Measurements from ENCODE around the gene FCN3. TPM values are rescaled to one million over a fixed set of nuclear protein-coding genes. Genes with fewer than 3 reads are reported as not detected.

The FCN3 gene
- total and polyA plus RNA-seq, 2 donors from 2014 or later: 7.9 to 240 TPM

DNA sequence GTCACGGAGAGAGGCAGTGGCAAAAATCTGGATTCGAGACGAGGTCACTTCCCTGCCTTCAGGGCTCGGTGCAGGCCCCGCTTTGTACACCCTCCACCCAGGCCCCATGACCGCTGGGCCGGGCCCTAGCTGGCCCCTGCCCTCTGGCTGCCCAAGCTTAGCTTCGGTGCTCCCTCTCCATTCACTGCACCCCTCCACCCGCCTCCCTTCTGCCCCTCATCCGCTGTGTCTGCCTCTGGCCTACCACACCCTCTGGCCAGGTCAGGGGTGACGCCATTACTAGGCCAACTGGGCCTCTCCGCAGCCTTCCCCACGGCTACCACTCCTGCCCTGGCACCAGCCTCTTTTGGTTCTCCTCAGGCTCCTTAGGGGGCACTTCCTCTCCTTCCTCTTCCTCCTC, 9.0 kb upstream of the FCN3 start:
- Histone ChIP-seq H3K27me3 (ENCODE audit: control insufficient read depth, insufficient read depth, low read length) (no peaks in the 10 kb centered on the region), H3K27ac (ENCODE audit: low read depth in 2 of 2, low read length in 2 of 2) (no peak overlapping the region), H3K4me3 (ENCODE audit: low read length in 3 of 3) (no peak overlapping the region), H3K36me3 (ENCODE audit: control insufficient read depth in 2 of 3, insufficient read depth in 3 of 3, low read length in 3 of 3) (no peaks in the 10 kb centered on the region), H3K9ac (ENCODE audit: low read length in 3 of 3) (no peak overlapping the region), H3K9me3 (ENCODE audit: control insufficient read depth in 2 of 3, insufficient read depth in 1 of 3, low read length in 3 of 3) (no peaks in the 10 kb centered on the region), H3K4me1 (ENCODE audit: control insufficient read depth in 2 of 3, insufficient read depth in 2 of 3, low read depth in 1 of 3, low read length in 3 of 3) (no peaks in the 10 kb centered on the region)
- intact Hi-C loops (cut with DNase I): no loop called here
- no peak for FAIRE-seq
- TF ChIP-seq, protein P1, sequence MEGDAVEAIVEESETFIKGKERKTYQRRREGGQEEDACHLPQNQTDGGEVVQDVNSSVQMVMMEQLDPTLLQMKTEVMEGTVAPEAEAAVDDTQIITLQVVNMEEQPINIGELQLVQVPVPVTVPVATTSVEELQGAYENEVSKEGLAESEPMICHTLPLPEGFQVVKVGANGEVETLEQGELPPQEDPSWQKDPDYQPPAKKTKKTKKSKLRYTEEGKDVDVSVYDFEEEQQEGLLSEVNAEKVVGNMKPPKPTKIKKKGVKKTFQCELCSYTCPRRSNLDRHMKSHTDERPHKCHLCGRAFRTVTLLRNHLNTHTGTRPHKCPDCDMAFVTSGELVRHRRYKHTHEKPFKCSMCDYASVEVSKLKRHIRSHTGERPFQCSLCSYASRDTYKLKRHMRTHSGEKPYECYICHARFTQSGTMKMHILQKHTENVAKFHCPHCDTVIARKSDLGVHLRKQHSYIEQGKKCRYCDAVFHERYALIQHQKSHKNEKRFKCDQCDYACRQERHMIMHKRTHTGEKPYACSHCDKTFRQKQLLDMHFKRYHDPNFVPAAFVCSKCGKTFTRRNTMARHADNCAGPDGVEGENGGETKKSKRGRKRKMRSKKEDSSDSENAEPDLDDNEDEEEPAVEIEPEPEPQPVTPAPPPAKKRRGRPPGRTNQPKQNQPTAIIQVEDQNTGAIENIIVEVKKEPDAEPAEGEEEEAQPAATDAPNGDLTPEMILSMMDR (IDR thresholded peaks at IDR 0.05; ENCODE audit: borderline replicate concordance, extremely low read depth, insufficient read depth): no peak
- no peak for DNase-seq

DNA sequence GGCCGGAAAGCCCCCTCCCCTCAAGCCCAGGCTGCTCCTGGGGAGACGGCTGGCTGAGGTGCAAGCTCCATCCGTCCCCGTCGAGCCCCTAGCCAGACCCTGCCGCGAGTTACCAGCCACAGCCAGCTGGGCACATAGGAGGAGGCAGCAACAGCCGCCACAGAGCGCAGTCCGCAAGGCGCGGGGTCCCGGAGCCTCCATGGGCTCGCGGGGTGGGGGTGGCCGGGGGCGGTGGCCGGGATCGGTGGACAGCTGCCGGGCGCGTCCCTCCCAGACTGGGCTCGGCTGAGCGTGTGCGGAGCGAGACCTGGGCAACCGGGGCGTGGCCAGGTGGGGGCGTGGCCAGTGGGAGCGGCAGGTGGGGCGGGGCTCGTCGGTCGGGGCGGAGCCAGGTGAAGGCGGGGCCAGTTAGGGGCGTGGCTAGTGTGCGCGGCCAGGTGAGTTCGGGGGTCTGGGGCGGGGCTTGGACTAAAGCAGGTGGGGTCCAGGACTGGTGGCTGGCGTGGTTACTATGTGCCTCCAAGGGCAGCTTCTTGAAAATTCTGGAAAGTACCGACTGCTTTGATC, 8.5 kb upstream of the FCN3 start, which contains the start of gene CD164L2:
TSS of gene CD164L2 (minus strand) at position 295 of the 567 bp plus-strand sequence. CDS start at position 201, 94 bp downstream.
- H3K27me3 ChIP-seq (ENCODE audit: control insufficient read depth, insufficient read depth, low read length): no peaks in the 10 kb centered on the region
- H3K4me1 ChIP-seq (ENCODE audit: control insufficient read depth in 2 of 3, insufficient read depth in 2 of 3, low read depth in 1 of 3, low read length in 3 of 3): no peaks in the 10 kb centered on the region
- intact Hi-C loops (cut with DNase I): no loop called here
- no peaks in the 10 kb centered on the region for H3K36me3 ChIP-seq (ENCODE audit: control insufficient read depth in 2 of 3, insufficient read depth in 3 of 3, low read length in 3 of 3)
- H3K9ac ChIP-seq (ENCODE audit: low read length in 3 of 3): no peak within 1 kb of the TSS
- DNase-seq (peak; percentile 48 to 87 (median 69)), FAIRE-seq (no peak)
- TF ChIP-seq, protein P1 (IDR thresholded peaks at IDR 0.05; ENCODE audit: borderline replicate concordance, extremely low read depth, insufficient read depth): no peak
- no peak within 1 kb of the TSS for H3K4me3 ChIP-seq (ENCODE audit: low read length in 3 of 3)
- no peaks in the 10 kb centered on the region for H3K9me3 ChIP-seq (ENCODE audit: control insufficient read depth in 2 of 3, insufficient read depth in 1 of 3, low read length in 3 of 3)
- no peak within 1 kb of the TSS for H3K27ac ChIP-seq (ENCODE audit: low read depth in 2 of 2, low read length in 2 of 2)

DNA sequence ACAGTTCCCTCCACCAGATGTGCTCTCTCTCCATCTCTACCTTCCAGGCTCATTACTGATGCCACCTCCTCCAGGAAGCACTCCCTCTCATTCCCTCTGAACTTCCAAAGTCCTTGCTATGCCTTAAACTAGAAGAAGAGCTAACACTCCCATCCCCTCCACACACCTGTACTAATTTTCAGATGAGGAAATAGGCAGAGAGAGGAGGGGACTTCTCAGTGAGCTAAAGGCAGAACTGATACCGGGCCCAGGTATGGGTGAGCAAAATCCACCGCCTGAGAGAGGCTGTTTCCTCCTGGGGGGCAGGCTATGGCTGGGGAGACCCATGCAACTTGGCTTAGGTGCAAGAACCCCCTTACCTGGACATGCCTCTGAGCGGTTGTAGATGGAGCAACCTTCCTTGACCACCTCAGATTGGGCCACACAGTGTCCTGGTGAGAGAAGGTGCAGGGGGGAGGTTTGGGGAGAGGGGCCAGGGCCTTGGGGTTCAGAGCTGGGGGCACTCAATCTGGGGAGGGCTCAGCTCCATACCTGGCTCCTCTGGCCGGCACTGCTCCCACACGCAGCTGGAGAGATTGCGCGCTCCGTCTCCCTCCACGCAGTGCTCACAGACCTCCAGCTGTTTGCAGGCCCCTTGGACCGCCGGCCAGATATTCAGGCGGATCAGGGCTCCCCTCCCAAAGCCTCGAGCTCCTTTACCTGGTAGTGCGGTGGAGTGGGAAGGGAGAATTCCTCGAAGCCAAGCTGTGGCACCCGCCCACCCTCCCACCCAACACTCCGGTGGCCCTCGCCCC, 7.5 kb upstream of the FCN3 start:
- H3K4me1 ChIP-seq (ENCODE audit: control insufficient read depth in 2 of 3, insufficient read depth in 2 of 3, low read depth in 1 of 3, low read length in 3 of 3): no peaks in the 10 kb centered on the region
- TF ChIP-seq, protein P1 (IDR thresholded peaks at IDR 0.05; ENCODE audit: borderline replicate concordance, extremely low read depth, insufficient read depth): no peak
- H3K4me3 ChIP-seq (ENCODE audit: low read length in 3 of 3): no peak overlapping the region
- H3K36me3 ChIP-seq (ENCODE audit: control insufficient read depth in 2 of 3, insufficient read depth in 3 of 3, low read length in 3 of 3): no peaks in the 10 kb centered on the region
- no peak overlapping the region for H3K9ac ChIP-seq (ENCODE audit: low read length in 3 of 3)
- H3K27me3 ChIP-seq (ENCODE audit: control insufficient read depth, insufficient read depth, low read length): no peaks in the 10 kb centered on the region
- FAIRE-seq: no peak
- DNase-seq: no peak
- no peak overlapping the region for H3K27ac ChIP-seq (ENCODE audit: low read depth in 2 of 2, low read length in 2 of 2)
- intact Hi-C loops (cut with DNase I): no loop called here
- no peaks in the 10 kb centered on the region for H3K9me3 ChIP-seq (ENCODE audit: control insufficient read depth in 2 of 3, insufficient read depth in 1 of 3, low read length in 3 of 3)
